IMR-90 (cell line): ENCODE measurements around the gene JPT2. TPM values are rescaled to one million over a fixed set of nuclear protein-coding genes. Genes with fewer than 3 reads are reported as not detected.

Experiments used
- ATAC-seq: fragments of 200-7000 bp; cut with Tn5 transposase; 2 replicates; pipeline ENCODE4 v1.9.1; 2020; ENCODE audit warnings: low read depth, mild to moderate bottlenecking, moderate library complexity
- BruUV-seq: library from RNA; stranded (reverse); fragments of 400-500 nt; replicated peaks from 2 replicates; lab custom pipeline; 2021; lab: Mats Ljungman, UMichigan
- CTCF ChIA-PET: fragments of 300-600 bp; formaldehyde crosslinking; extraction: SDS; loops from one replicate; lab custom pipeline; 2021; ENCODE audit warnings: antibody characterized with exemption; lab: Yijun Ruan, JAX
- POLR2A ChIA-PET: fragments of 300-600 bp; sonication (Branson Sonifier 250); formaldehyde crosslinking; loops from one replicate; lab custom pipeline; 2022; ENCODE audit warnings: antibody characterized with exemption; ENCODE audit not compliant: unreplicated experiment; lab: Charles Lee
- DNase-seq: peaks from one replicate; pipeline ENCODE4 v3.0.0; 2013
- H2AFZ ChIP-seq: replicated peaks from 2 replicates; pipeline ENCODE3; 2013; ENCODE audit warnings: low read length, mild to moderate bottlenecking; ENCODE audit not compliant: poor library complexity
- H2AK5ac ChIP-seq: 2 replicates; pipeline ENCODE4 v1.6.1; 2013; ENCODE audit warnings: low read depth, low read length, inconsistent platforms
- H2AK9ac ChIP-seq: replicated peaks from 2 replicates; pipeline ENCODE3; 2013; ENCODE audit warnings: mild to moderate bottlenecking, low read depth, low read length, moderate library complexity; ENCODE audit not compliant: poor library complexity
- H2BK120ac ChIP-seq: 2 replicates; pipeline ENCODE4 v1.6.1; 2013; ENCODE audit warnings: low read depth, low read length, inconsistent platforms
- H2BK15ac ChIP-seq: 3 replicates; pipeline ENCODE4 v1.6.1; 2013; ENCODE audit warnings: low read depth, low read length, inconsistent platforms
- H2BK20ac ChIP-seq: 2 replicates; pipeline ENCODE4 v1.6.1; 2013; ENCODE audit warnings: low read depth, mild to moderate bottlenecking, inconsistent platforms, low read length, moderate library complexity
- H2BK5ac ChIP-seq: 2 replicates; pipeline ENCODE4 v1.6.1; 2013; ENCODE audit warnings: mild to moderate bottlenecking, low read depth, low read length, inconsistent platforms; ENCODE audit not compliant: poor library complexity, severe bottlenecking
- H3K14ac ChIP-seq: replicated peaks from 2 replicates; pipeline ENCODE4 v1.6.1; 2013; ENCODE audit warnings: low read depth, low read length, inconsistent platforms
- H3K18ac ChIP-seq: 2 replicates; pipeline ENCODE4 v1.6.1; 2013; ENCODE audit warnings: low read depth, low read length, control low read depth
- H3K23ac ChIP-seq: 2 replicates; pipeline ENCODE4 v1.6.1; 2013; ENCODE audit warnings: low read depth, low read length, inconsistent platforms
- H3K27ac ChIP-seq: 2 replicates; pipeline ENCODE4 v1.5.1; 2013; ENCODE audit warnings: mild to moderate bottlenecking, control low read depth, low read length; ENCODE audit not compliant: insufficient read depth
- H3K27me3 ChIP-seq: 2 replicates; pipeline ENCODE4 v1.6.1; 2013; ENCODE audit warnings: low read length; ENCODE audit not compliant: control insufficient read depth, insufficient read depth
- H3K36me3 ChIP-seq: 2 replicates; pipeline ENCODE4 v1.6.1; 2013; ENCODE audit warnings: low read length, mixed read lengths; ENCODE audit not compliant: control insufficient read depth, insufficient read depth
- H3K4ac ChIP-seq: 2 replicates; pipeline ENCODE4 v1.6.1; 2013; ENCODE audit warnings: low read depth, low read length, inconsistent platforms
- H3K4me1 ChIP-seq: 2 replicates; pipeline ENCODE4 v1.6.1; 2013; ENCODE audit warnings: low read length, mixed read lengths; ENCODE audit not compliant: control insufficient read depth, insufficient read depth
- H3K4me2 ChIP-seq: 2 replicates; pipeline ENCODE4 v1.6.1; 2013; ENCODE audit warnings: low read depth, mild to moderate bottlenecking, control low read depth, low read length, moderate library complexity
- H3K4me3 ChIP-seq: 2 replicates; pipeline ENCODE4 v1.5.1; 2013; ENCODE audit warnings: low read depth, mild to moderate bottlenecking, control low read depth, low read length, moderate library complexity; ENCODE audit not compliant: insufficient read depth
- H3K56ac ChIP-seq: 2 replicates; pipeline ENCODE4 v1.6.1; 2013; ENCODE audit warnings: low read length, inconsistent platforms; ENCODE audit not compliant: insufficient read depth; ENCODE audit errors: extremely low read depth
- H3K79me1 ChIP-seq, 2 experiments: 2 replicates each; pipeline ENCODE4 v1.6.1; 2013; ENCODE audit warnings: low read length in 2 of 2, inconsistent platforms in 1 of 2, low read depth in 1 of 2
- H3K9ac ChIP-seq: 2 replicates; pipeline ENCODE4 v1.6.1; 2013; ENCODE audit warnings: low read depth, low read length, control low read depth
- H3K9me1 ChIP-seq: 2 replicates; pipeline ENCODE4 v1.6.1; 2013; ENCODE audit warnings: low read length, inconsistent platforms; ENCODE audit not compliant: insufficient read depth
- H3K9me3 ChIP-seq: 2 replicates; pipeline ENCODE4 v1.6.1; 2013; ENCODE audit warnings: low read length; ENCODE audit not compliant: control insufficient read depth, insufficient read depth
- H4K20me1 ChIP-seq: 2 replicates; pipeline ENCODE4 v1.6.1; 2013; ENCODE audit warnings: low read length, inconsistent platforms; ENCODE audit not compliant: insufficient read depth
- H4K5ac ChIP-seq: 2 replicates; pipeline ENCODE4 v1.6.1; 2013; ENCODE audit warnings: mild to moderate bottlenecking, low read depth, low read length, control low read depth
- H4K8ac ChIP-seq, 2 experiments: 2 replicates each; pipeline ENCODE4 v1.6.1; 2013; ENCODE audit warnings: low read depth in 2 of 2, low read length in 2 of 2, control low read depth in 1 of 2, inconsistent platforms in 1 of 2
- H4K91ac ChIP-seq: 2 replicates; pipeline ENCODE4 v1.6.1; 2013; ENCODE audit warnings: low read depth, low read length, inconsistent platforms; ENCODE audit not compliant: insufficient read depth
- CEBPB ChIP-seq: IDR thresholded peaks from 2 replicates; pipeline ENCODE4 v1.6.1; 2012; ENCODE audit warnings: low read depth, low read length, improper control_type of control experiment
- ELK1 ChIP-seq: fragments of 150-350 bp; IDR thresholded peaks from 2 replicates; pipeline ENCODE4 v1.6.1; 2016; ENCODE audit warnings: low read depth, mild to moderate bottlenecking, low read length, moderate library complexity, borderline replicate concordance
- FOS ChIP-seq: fragments of 150-350 bp; IDR thresholded peaks from 2 replicates; pipeline ENCODE4 v1.6.1; 2016; ENCODE audit warnings: low read depth, low read length
- MAFK ChIP-seq: IDR thresholded peaks from 2 replicates; pipeline ENCODE4 v1.6.1; 2012; ENCODE audit warnings: low read depth, low read length, improper control_type of control experiment
- MAZ ChIP-seq: IDR thresholded peaks from 2 replicates; pipeline ENCODE4 v1.6.1; 2012; ENCODE audit warnings: low read depth, mild to moderate bottlenecking, low read length, improper control_type of control experiment, moderate library complexity, borderline replicate concordance
- MXI1 ChIP-seq: IDR thresholded peaks from 2 replicates; pipeline ENCODE4 v1.6.1; 2012; ENCODE audit warnings: low read depth, mild to moderate bottlenecking, low read length, moderate library complexity, borderline replicate concordance
- NFE2L2 ChIP-seq: fragments of 150-350 bp; IDR thresholded peaks from 2 replicates; pipeline ENCODE4 v1.6.1; 2016; ENCODE audit warnings: low read depth, mild to moderate bottlenecking, low read length
- POLR2A ChIP-seq: IDR thresholded peaks from 2 replicates; pipeline ENCODE4 v1.6.1; 2012; ENCODE audit warnings: mild to moderate bottlenecking, low read depth, low read length
- RAD21 ChIP-seq: IDR thresholded peaks from 2 replicates; pipeline ENCODE4 v1.6.1; 2012; ENCODE audit warnings: low read length, improper control_type of control experiment
- RCOR1 ChIP-seq: IDR thresholded peaks from 2 replicates; pipeline ENCODE4 v1.6.1; 2012; ENCODE audit warnings: mild to moderate bottlenecking, low read length, improper control_type of control experiment; ENCODE audit not compliant: insufficient replicate concordance
- RFX5 ChIP-seq: IDR thresholded peaks from 2 replicates; pipeline ENCODE4 v1.8.0; 2012; ENCODE audit warnings: low read depth, mild to moderate bottlenecking, low read length, moderate library complexity
- SMC3 ChIP-seq: fragments of 150-350 bp; IDR thresholded peaks from 2 replicates; pipeline ENCODE4 v1.6.1; 2016; ENCODE audit warnings: low read depth, mild to moderate bottlenecking, antibody characterized with exemption, low read length, moderate library complexity
- USF2 ChIP-seq: fragments of 150-350 bp; IDR thresholded peaks from 2 replicates; pipeline ENCODE4 v1.6.1; 2017; ENCODE audit warnings: mild to moderate bottlenecking, antibody characterized with exemption, low read length, low read depth
- WGBS, 2 experiments: methylation state at CpG; one replicate each; pipeline versions ENCODE4 v1.1.5 to v1.1.7; 2013; ENCODE audit warnings: missing lambda C conversion rate in 2 of 2; ENCODE audit not compliant: insufficient read length in 1 of 2; ENCODE audit errors: extremely low coverage in 2 of 2; 5-methylcytosine and 5-hydroxymethylcytosine counted together
- dilution Hi-C: fragments of 300-500 bp; cut with HindIII; formaldehyde crosslinking; loops from one replicate; pipeline ENCODE4 v1.14.3; 2018; ENCODE audit warnings: low sequenced_read_pairs; ENCODE audit not compliant: unreplicated experiment
- in situ Hi-C: fragments of 300-500 bp; cut with MboI; formaldehyde crosslinking; loops from 3 replicates; pipeline ENCODE4 v1.14.3; 2019; ENCODE audit warnings: low sequenced_read_pairs, inconsistent platforms, mixed read lengths
- intact Hi-C: fragments of 100-400 bp; cut with micrococcal nuclease; formaldehyde crosslinking; loops from 2 replicates; pipeline ENCODE4 v1.10.0; 2022
- polyA plus RNA-seq, 3 experiments: library from polyadenylated mRNA; depleted of rRNA; stranded (reverse); fragments of >200 nt; gene quantifications; 2 replicates each; pipeline ENCODE4 v1.2.3, GENCODE V29; 2012; ENCODE audit warnings: low replicate concordance in 1 of 3
- total RNA-seq: library from RNA; depleted of rRNA; stranded (reverse); fragments of >200 nt; gene quantifications from 2 replicates; pipeline ENCODE4 v1.2.3, GENCODE V29; 2012
- TF ChIP-seq, protein P1 (sequence below): conservative IDR thresholded peaks from 2 replicates; pipeline ENCODE4 v1.5.1; 2012; ENCODE audit warnings: mild to moderate bottlenecking, low read depth, low read length, improper control_type of control experiment

Gene JPT2
- total and polyA plus RNA-seq, 2 of the 4 experiments (the other 2 are of a cell fraction) = 40.0 to 41.5 TPM

GRCh38 chr16:1745181-1745899 lies 67.3 kb downstream of the JPT2 start:
- H2BK15ac ChIP-seq = no peak overlapping the region
- no peaks in the 10 kb centered on the region for H3K27me3 ChIP-seq
- no peak overlapping the region for H3K4me2 ChIP-seq
- ChIA-PET POLR2A (no interaction called here), CTCF (interaction anchor here (1.4 kb wide), 1 partner anchor 40 kb away, joined by 7 read pairs; the partner anchor contains the start of gene MAPK8IP3)
- dilution Hi-C loops = no loop called here
- H3K23ac ChIP-seq = no peak overlapping the region
- no peak overlapping the region for H3K4me3 ChIP-seq
- peaks cover 8% of the 10 kb centered on the region for H3K9me1 ChIP-seq
- 0 out of 2 replicates have a peak overlapping the region, but pooled peaks have one; percentile 16 for H4K91ac ChIP-seq
- intact Hi-C loops = no loop called here
- peaks cover 2% of the 10 kb centered on the region; the same call in 1 of the 2 replicates for H3K4me1 ChIP-seq
- no peaks in the 10 kb centered on the region for H3K9me3 ChIP-seq
- peak overlapping the region; percentile 87 for H2AK9ac ChIP-seq
- in situ Hi-C loops = no loop called here
- peaks cover 16% of the 10 kb centered on the region for H4K20me1 ChIP-seq
- peak overlapping the region in 1 of 2 experiments; percentile 47; a peak in 1 of 4 replicates for H4K8ac ChIP-seq
- ATAC-seq (peak; percentile 62), DNase-seq (peak; percentile 59)
- 94% methylated on average over 12 of the region's 25 CpGs; no CpG with 5 or more reads in 1 of the 2 experiments for WGBS, 2 experiments
- H4K5ac ChIP-seq = no peak overlapping the region
- H3K27ac ChIP-seq = no peak overlapping the region
- no peak overlapping the region; the same call in 1 of the 2 replicates for H3K56ac ChIP-seq
- peak overlapping the region; percentile 33; the same call in 1 of the 2 replicates for H2BK120ac ChIP-seq
- peaks cover 62% of the 10 kb centered on the region for H3K36me3 ChIP-seq
- 0 out of 2 replicates have a peak overlapping the region, but pooled peaks have one; percentile 1 for H3K14ac ChIP-seq
- H3K9ac ChIP-seq = no peak overlapping the region
- peak overlapping the region; percentile 23; the same call in 1 of the 2 replicates for H2BK20ac ChIP-seq
- H3K18ac ChIP-seq = no peak overlapping the region
- TF ChIP-seq RFX5 = no peak
- no peak for TF ChIP-seq NFE2L2
- TF ChIP-seq POLR2A = no peak
- TF ChIP-seq MXI1 = no peak
- no peak for TF ChIP-seq RAD21
- TF ChIP-seq USF2 = no peak
- no peak for TF ChIP-seq FOS
- TF ChIP-seq ELK1 = no peak
- no peak for TF ChIP-seq MAFK
- TF ChIP-seq RCOR1 = no peak
- TF ChIP-seq SMC3 = no peak
- TF ChIP-seq, protein P1, sequence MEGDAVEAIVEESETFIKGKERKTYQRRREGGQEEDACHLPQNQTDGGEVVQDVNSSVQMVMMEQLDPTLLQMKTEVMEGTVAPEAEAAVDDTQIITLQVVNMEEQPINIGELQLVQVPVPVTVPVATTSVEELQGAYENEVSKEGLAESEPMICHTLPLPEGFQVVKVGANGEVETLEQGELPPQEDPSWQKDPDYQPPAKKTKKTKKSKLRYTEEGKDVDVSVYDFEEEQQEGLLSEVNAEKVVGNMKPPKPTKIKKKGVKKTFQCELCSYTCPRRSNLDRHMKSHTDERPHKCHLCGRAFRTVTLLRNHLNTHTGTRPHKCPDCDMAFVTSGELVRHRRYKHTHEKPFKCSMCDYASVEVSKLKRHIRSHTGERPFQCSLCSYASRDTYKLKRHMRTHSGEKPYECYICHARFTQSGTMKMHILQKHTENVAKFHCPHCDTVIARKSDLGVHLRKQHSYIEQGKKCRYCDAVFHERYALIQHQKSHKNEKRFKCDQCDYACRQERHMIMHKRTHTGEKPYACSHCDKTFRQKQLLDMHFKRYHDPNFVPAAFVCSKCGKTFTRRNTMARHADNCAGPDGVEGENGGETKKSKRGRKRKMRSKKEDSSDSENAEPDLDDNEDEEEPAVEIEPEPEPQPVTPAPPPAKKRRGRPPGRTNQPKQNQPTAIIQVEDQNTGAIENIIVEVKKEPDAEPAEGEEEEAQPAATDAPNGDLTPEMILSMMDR = no peak
- no peak for TF ChIP-seq CEBPB
- no peak for TF ChIP-seq MAZ
- TSS peak; percentile 47 for BruUV-seq
- peak overlapping the region; percentile 42; the same call in 1 of the 2 replicates for H3K4ac ChIP-seq
- no peak overlapping the region for H2AK5ac ChIP-seq
- H3K79me1 ChIP-seq = peaks cover 16 to 47% of the 10 kb centered on the region in 2 experiments
- H2AFZ ChIP-seq = peak overlapping the region; percentile 23
- H2BK5ac ChIP-seq = no peak overlapping the region
